Brain microvascular endothelial cell (primary cell): ENCODE results near the gene KRTAP4-12.
"Not testable (repeated sequence)": the region's sequence is repeated elsewhere in the genome, so short reads cannot be mapped to it uniquely, and the experiment has no call there.

ENCODE experiments used
- DNase-seq: peaks from one replicate; pipeline ENCODE4 v3.0.0-alpha.2; 2020
- H3K27ac ChIP-seq: fragments of 250-450 bp; sonication (Bioruptor Pico); 2 replicates; pipeline ENCODE4 v1.5.1; 2020; ENCODE audit warnings: mild to moderate bottlenecking, moderate library complexity
- H3K27me3 ChIP-seq: fragments of 250-450 bp; sonication (Bioruptor Pico); replicated peaks from 2 replicates; pipeline ENCODE4 v1.5.1; 2020; ENCODE audit warnings: mild to moderate bottlenecking
- H3K36me3 ChIP-seq: fragments of 250-450 bp; sonication (Bioruptor Pico); replicated peaks from 2 replicates; pipeline ENCODE4 v1.5.1; 2020; ENCODE audit warnings: mild to moderate bottlenecking
- H3K4me3 ChIP-seq: 2 replicates; pipeline ENCODE4 v1.5.1; 2011; ENCODE audit warnings: low read depth, mild to moderate bottlenecking, control low read depth, low read length, moderate library complexity
- in situ Hi-C: cut with HindIII; loops from 2 replicates; pipeline ENCODE4 v1.10.0; 2017; ENCODE audit warnings: low sequenced_read_pairs, low pct_ligation_motif_present
- TF ChIP-seq, protein P1 (sequence below): IDR thresholded peaks from 2 replicates; pipeline ENCODE4 v1.5.1; 2011; ENCODE audit warnings: low read depth, mild to moderate bottlenecking, moderate library complexity, low read length, control low read depth, inconsistent platforms; ENCODE audit errors: missing control alignments

Gene KRTAP4-12

DNA sequence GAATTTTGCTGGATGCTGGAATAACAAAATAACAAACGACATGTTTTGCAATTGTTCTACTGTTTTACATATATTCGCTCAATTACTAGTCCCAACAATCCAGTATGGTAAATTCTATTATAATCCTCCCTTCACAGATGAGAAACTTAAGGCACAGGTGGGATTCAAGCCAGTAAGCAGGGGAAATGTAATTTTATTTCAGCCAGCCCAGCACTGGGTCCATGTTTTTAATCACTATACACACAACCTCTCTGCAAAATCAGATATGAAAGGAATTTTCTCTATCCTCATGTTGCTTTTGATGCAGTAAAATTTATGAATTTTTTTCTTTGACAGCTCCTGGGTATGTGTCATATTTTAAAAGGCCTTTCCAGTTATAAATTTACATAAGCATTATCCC lies 21.3 kb upstream of the KRTAP4-12 start:
- Histone ChIP-seq H3K4me3 (no peak overlapping the region), H3K27ac (no peak overlapping the region), H3K36me3 (no peaks in the 10 kb centered on the region), H3K27me3 (no peaks in the 10 kb centered on the region)
- TF ChIP-seq, protein P1, sequence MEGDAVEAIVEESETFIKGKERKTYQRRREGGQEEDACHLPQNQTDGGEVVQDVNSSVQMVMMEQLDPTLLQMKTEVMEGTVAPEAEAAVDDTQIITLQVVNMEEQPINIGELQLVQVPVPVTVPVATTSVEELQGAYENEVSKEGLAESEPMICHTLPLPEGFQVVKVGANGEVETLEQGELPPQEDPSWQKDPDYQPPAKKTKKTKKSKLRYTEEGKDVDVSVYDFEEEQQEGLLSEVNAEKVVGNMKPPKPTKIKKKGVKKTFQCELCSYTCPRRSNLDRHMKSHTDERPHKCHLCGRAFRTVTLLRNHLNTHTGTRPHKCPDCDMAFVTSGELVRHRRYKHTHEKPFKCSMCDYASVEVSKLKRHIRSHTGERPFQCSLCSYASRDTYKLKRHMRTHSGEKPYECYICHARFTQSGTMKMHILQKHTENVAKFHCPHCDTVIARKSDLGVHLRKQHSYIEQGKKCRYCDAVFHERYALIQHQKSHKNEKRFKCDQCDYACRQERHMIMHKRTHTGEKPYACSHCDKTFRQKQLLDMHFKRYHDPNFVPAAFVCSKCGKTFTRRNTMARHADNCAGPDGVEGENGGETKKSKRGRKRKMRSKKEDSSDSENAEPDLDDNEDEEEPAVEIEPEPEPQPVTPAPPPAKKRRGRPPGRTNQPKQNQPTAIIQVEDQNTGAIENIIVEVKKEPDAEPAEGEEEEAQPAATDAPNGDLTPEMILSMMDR = no peak
- DNase-seq = no peak
- in situ Hi-C loops = no loop called here

DNA sequence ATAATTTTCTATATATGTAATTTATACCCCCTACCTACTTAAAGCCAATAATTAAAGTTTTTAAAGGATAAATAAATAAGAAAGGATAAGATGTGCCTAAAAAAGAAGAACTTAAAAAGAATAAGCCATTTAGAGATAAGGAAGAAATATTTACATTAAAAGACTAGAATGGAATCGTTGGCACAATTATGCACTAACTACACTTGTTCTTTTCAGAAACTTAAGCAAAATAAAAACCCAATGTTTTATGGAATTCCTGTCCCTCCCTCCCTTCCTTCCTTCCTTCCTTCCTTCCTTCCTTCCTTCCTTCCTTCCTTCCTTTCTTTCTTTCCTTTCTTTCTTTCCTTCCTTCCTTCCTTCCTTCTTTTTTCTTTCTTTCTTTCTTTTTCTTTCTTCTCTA lies 20.9 kb upstream of the KRTAP4-12 start:
- no peaks in the 10 kb centered on the region for H3K27me3 ChIP-seq
- H3K27ac ChIP-seq = no peak overlapping the region
- no peak for DNase-seq
- H3K36me3 ChIP-seq = no peaks in the 10 kb centered on the region
- TF ChIP-seq, protein P1 = no peak
- in situ Hi-C loops = no loop called here
- no peak overlapping the region for H3K4me3 ChIP-seq

DNA sequence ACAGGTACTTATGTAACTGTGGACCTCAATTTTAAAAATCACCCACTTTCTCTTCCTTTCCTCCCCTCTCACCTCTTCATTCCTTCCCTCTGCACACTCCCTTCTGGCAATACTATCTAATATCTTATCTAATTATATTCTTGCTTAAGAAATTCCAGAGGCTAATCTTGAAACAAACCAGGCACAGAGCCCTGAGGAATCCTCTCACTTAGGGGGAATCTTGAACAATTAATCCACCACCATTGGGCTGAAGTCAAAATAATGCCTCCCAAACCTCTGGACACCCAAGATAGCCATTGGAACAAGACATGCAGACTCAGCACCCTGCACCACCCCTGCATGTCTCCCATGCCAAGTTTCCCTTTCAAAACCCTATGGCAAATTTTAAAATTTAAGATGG lies 17.4 kb upstream of the KRTAP4-12 start:
- Histone ChIP-seq H3K27me3 (no peaks in the 10 kb centered on the region), H3K27ac (peak overlapping the region; percentile 9), H3K36me3 (no peaks in the 10 kb centered on the region), H3K4me3 (no peak overlapping the region)
- TF ChIP-seq, protein P1 = no peak
- no peak for DNase-seq
- in situ Hi-C loops = no loop called here

DNA sequence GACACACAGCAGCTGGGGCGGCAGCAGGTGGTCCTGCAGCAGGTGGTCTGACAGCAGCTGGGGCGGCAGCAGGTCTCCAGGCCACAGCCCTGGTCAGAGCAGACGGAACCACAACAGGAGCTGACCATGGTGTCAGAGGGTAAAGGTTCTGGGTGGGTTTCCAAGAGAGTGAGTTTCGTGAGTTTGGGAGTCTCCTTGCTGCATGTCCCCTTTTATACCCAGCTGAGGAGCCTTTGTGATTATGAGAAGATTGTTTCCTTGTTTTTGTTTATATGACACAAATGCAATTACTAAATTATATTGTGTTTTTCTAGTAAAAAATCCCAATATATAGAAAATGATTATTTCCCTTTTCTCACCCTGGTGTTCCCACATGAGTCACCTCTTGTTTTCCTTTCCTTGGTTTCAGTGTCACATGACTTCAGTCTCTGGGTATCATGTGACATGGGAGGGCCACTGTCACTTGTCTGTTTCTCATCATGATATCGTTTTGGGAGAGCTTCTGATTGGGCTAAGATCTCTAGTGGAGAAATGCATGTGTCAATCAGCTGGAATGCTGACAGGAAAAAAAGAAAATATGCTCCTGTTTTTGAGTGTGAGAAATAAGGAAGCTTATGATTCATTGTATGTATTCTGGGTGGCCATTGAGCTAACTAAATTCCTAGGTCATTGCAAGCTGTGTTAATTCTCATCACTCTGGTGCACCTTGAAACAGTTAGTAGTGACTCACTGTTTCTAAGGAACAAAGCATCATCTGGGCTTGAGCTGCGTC lies 16.6 kb upstream of the KRTAP4-12 start, which contains the start of gene KRTAP4-6:
TSS of gene KRTAP4-6 (minus strand) at position 185 of the 772 bp plus-strand sequence. CDS start at position 128, 57 bp downstream.
- Histone ChIP-seq H3K27me3 (no peaks in the 10 kb centered on the region), H3K36me3 (no peaks in the 10 kb centered on the region), H3K27ac (peak within 1 kb of the TSS; percentile 9), H3K4me3 (no peak within 1 kb of the TSS)
- TF ChIP-seq, protein P1 = no peak
- DNase-seq = peak; percentile 88
- in situ Hi-C loops = no loop called here

DNA sequence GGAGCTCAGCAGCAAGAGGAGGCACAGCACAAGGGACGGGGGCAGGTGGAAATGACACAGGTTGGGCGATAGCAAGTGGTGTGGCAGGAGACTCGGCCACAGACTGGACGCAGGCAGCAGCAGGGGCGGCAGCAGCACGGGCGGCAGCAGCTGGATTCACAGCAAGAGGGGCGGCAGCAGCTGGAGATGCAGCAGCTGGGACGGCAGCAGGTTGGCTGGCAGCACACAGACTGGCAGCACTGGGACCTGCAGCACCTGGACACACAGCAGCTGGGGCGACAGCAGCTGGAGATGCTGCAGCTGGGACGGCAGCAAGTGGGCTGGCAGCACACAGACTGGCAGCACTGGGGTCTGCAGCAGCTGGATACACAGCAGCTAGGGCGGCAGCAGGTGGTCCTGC lies 15.9 kb upstream of the KRTAP4-12 start:
- H3K27ac ChIP-seq, DNase-seq: not testable (repeated sequence)

DNA sequence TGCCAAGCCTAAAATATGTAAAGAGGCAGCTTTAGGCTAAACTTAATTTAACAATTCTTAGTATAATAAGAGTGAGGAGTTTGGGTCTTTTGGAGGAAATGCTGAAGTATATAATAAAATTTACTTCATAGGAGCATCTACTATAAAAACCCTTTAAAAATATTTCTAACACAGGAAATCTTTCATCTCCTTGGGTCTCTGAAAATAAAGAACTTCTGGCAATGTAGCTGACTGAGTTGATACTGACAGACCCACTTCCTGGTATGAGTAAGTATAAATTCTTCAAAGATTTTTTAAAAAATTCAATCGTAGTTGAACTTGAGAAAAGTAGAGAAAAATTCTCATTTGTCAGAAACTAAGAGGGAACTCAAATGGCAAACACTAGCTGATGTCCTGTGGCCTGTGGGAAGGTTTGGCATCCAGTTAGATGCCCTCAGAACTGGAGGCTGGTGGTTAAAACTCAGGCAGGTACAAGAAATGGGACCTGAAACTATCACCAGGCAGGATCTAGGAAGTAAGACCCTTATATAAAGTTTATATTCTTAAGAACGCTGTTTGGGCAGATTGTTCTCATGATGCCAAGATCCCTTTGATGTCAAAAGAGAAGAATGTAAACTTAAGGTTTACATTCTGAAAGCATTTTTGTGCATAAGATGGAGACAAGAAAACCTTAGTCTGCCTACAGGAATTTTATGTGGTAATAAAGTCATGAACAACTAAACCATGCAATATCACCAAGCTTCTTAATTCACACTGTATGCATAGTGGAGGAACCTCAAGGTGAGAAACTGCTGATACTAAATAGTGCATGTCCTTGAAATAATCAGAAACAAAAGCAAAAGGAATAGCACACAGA lies 10.1 kb upstream of the KRTAP4-12 start:
- Histone ChIP-seq H3K27ac (peak overlapping the region; percentile 42), H3K27me3 (no peaks in the 10 kb centered on the region), H3K36me3 (no peaks in the 10 kb centered on the region), H3K4me3 (no peak overlapping the region)
- TF ChIP-seq, protein P1 = no peak
- DNase-seq = no peak
- in situ Hi-C loops = no loop called here

More for the DNA sequence above, 15.9 kb upstream of the KRTAP4-12 start:
- H3K4me3 ChIP-seq, H3K27me3 ChIP-seq, in situ Hi-C loops, H3K36me3 ChIP-seq: not testable (repeated sequence)
